ENCODE measurements around the gene PRR3. TPM values are rescaled to one million over a fixed set of nuclear protein-coding genes. Genes with fewer than 3 reads are reported as not detected.

Gene PRR3
- total RNA-seq, 4 donors from 2014 or later = 3.5 to 21.6 (median 7.9) TPM

DNA sequence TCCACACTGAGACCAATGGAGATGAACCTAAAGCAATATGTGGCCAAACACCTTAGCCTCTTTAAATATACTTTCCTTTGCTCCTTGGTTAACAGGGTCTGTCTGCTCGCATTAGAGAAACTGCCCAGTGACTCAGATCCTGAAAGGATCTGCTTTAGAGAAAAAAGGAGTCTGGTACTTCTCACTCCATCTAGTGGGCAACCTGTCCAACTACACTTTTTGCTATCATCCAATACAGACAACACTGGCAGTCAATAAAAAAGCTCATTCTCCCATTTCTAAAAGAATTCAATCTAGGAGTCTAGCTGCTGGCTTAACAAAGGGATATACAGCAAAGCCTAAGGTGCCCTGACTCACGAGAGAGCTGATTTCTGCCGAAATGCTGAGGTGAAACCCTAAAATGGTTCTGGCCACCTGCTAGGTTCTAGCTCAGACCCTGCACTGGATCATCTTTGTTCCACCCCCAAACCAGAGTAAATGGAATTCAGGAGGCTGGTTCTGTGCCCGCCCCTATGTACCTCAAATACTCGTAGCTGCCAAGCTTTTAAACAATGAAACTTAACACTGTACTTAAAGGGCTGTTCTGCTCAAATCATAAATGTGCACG, 12.3 kb upstream of the PRR3 start:
- peaks cover 0 to 22% (median 0%) of the 10 kb centered on the region in 3 donors for H3K4me1 ChIP-seq
- WGBS, 2 donors (ENCODE audit: low coverage in 1 of 2) = 37 to 48% methylated on average over 3 to 5 of the region's 6 CpGs
- ATAC-seq = peak; percentile 52
- H3K27me3 ChIP-seq = no peaks in the 10 kb centered on the region
- peak overlapping the region in 2 of 4 donors; percentile 3 to 14 for H3K27ac ChIP-seq
- no peak for TF ChIP-seq EP300 (IDR thresholded peaks at IDR 0.05)
- TF ChIP-seq, protein P1, sequence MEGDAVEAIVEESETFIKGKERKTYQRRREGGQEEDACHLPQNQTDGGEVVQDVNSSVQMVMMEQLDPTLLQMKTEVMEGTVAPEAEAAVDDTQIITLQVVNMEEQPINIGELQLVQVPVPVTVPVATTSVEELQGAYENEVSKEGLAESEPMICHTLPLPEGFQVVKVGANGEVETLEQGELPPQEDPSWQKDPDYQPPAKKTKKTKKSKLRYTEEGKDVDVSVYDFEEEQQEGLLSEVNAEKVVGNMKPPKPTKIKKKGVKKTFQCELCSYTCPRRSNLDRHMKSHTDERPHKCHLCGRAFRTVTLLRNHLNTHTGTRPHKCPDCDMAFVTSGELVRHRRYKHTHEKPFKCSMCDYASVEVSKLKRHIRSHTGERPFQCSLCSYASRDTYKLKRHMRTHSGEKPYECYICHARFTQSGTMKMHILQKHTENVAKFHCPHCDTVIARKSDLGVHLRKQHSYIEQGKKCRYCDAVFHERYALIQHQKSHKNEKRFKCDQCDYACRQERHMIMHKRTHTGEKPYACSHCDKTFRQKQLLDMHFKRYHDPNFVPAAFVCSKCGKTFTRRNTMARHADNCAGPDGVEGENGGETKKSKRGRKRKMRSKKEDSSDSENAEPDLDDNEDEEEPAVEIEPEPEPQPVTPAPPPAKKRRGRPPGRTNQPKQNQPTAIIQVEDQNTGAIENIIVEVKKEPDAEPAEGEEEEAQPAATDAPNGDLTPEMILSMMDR (IDR thresholded peaks at IDR 0.05) = peak; percentile 68 to 83 (median 80)
- H3K9me3 ChIP-seq = no peaks in the 10 kb centered on the region
- no peak overlapping the region for H3K4me3 ChIP-seq
- H3K36me3 ChIP-seq = peaks cover 0 to 48% of the 10 kb centered on the region in 2 donors

DNA sequence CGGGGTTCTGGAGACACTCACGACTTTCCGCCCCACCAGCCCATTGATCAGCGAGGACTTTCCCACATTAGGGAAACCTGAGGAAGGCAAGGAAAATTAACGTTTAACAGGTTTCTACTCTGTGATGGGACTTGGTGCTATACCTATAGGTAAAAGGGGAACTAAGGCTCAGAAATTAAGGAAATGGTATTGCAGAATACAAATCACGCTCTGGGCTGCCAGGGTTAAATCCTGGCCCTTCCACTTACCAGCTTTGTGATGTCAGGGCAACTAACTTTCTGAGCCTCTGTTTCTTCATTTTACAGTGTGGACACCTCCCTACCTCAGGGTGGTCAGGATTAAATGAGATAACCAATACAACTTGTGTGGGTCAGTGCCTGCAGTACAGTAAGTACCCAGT, 9.6 kb upstream of the PRR3 start:
- no peak overlapping the region for H3K27ac ChIP-seq
- H3K9me3 ChIP-seq = no peaks in the 10 kb centered on the region
- no peaks in the 10 kb centered on the region for H3K27me3 ChIP-seq
- TF ChIP-seq, protein P1 (IDR thresholded peaks at IDR 0.05) = no peak
- TF ChIP-seq POLR2A (IDR thresholded peaks at IDR 0.05) (no peak), EP300 (IDR thresholded peaks at IDR 0.05) (no peak)
- WGBS, 2 donors (ENCODE audit: low coverage in 1 of 2) = 82 to 84% methylated on average over 6 of the region's 6 CpGs
- H3K36me3 ChIP-seq = peaks cover 0 to 75% of the 10 kb centered on the region in 2 donors
- peaks cover 0 to 9% (median 0%) of the 10 kb centered on the region in 3 donors for H3K4me1 ChIP-seq
- ATAC-seq = no peak
- no peak overlapping the region for H3K4me3 ChIP-seq

DNA sequence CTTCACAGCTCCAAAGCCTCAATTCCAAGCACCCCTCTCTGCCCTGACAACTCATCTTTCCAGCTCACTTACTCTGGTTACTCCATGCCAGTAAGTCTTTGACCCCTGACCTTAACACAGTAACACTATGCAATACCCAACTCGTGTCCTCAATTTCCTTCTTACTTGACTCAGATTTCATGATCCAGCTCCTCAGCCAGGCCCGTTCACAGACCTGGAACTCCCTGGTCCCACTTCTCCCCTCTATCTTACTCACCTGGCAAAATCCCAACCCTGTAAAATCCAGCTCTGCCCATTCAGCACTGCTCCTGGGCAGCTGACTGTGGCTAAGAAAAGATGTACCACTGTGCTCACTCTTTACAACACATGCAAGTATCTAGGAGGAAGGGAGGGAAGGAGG, 8.7 kb upstream of the PRR3 start:
- TF ChIP-seq EP300 (IDR thresholded peaks at IDR 0.05) (no peak), POLR2AphosphoS5 (IDR thresholded peaks at IDR 0.05) (no peak), POLR2A (IDR thresholded peaks at IDR 0.05) (no peak)
- TF ChIP-seq, protein P1 (IDR thresholded peaks at IDR 0.05) = no peak
- Histone ChIP-seq H3K9me3 (no peaks in the 10 kb centered on the region), H3K27ac (no peak overlapping the region), H3K27me3 (no peaks in the 10 kb centered on the region), H3K36me3 (peaks cover 0 to 84% of the 10 kb centered on the region in 2 donors), H3K4me3 (no peak overlapping the region), H3K4me1 (peaks cover 0 to 8% (median 0%) of the 10 kb centered on the region in 3 donors)
- 39% methylated on average over 2 of the region's 2 CpGs; no CpG with 5 or more reads in 1 of the 2 donors for WGBS, 2 donors (ENCODE audit: low coverage in 1 of 2)
- ATAC-seq = no peak

DNA sequence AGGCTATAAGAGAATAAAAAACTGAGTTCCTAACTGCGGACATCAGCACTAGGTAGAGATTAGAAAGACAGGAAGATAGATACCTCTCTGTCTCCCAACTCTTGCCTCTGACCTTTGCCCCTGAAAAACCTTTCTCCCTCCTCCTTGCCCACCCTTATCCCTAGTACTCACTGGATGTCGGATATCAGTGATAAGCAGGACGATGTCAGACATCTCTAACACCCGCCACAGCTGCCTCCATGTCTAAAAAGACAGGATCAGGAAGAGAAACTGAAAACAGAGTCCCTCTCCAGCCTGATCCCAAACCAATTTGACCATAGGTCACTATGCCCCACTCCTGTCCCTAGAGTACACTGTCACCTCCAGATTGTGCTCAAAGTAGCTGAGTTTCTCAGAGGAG, 2.7 kb upstream of the PRR3 start:
- Histone ChIP-seq H3K9me3 (no peaks in the 10 kb centered on the region), H3K4me3 (peak overlapping the region in 1 of 2 donors; percentile 96), H3K4me1 (peaks cover 0 to 40% (median 18%) of the 10 kb centered on the region in 3 donors), H3K27me3 (no peaks in the 10 kb centered on the region), H3K36me3 (peaks cover 0 to 53% of the 10 kb centered on the region in 2 donors), H3K27ac (peak overlapping the region in 3 of 4 donors; percentile 98 to 100 (median 99))
- 87 to 100% methylated on average over 1 to 4 of the region's 4 CpGs for WGBS, 2 donors (ENCODE audit: low coverage in 1 of 2)
- ATAC-seq = no peak
- TF ChIP-seq POLR2A (IDR thresholded peaks at IDR 0.05) (no peak), POLR2AphosphoS5 (IDR thresholded peaks at IDR 0.05) (no peak)
- TF ChIP-seq, protein P1 (IDR thresholded peaks at IDR 0.05) = no peak

Measured in gastroesophageal sphincter (tissue), 4 donors.